BLaER1 treated with 17β-estradiol and CSF1 and Interleukin-3, amounts not matched to agents 10 nM and 100 nM (cell line): ENCODE results near the gene NKAIN4.

ENCODE experiments used
- H3K27ac ChIP-seq, 11 experiments: shearing (Covaris generic); formaldehyde crosslinking; 2 replicates each; pipeline ENCODE4 v1.8.1; 2022
- H3K27me3 ChIP-seq, 11 experiments: shearing (Covaris generic); formaldehyde crosslinking; 2 replicates each; pipeline ENCODE4 v1.8.1; 2022
- H3K36me3 ChIP-seq, 11 experiments: shearing (Covaris generic); formaldehyde crosslinking; 2 replicates each; pipeline ENCODE4 v1.8.1; 2022
- H3K4me1 ChIP-seq, 10 experiments: shearing (Covaris generic); formaldehyde crosslinking; 2 replicates each; pipeline ENCODE4 v1.8.1; 2022
- H3K4me2 ChIP-seq, 11 experiments: shearing (Covaris generic); formaldehyde crosslinking; 2 replicates each; pipeline ENCODE4 v1.8.1; 2022
- H3K4me3 ChIP-seq, 10 experiments: shearing (Covaris generic); formaldehyde crosslinking; 2 replicates each; pipeline ENCODE4 v1.8.1; 2022
- H3K9ac ChIP-seq, 11 experiments: shearing (Covaris generic); formaldehyde crosslinking; 2 replicates each; pipeline ENCODE4 v1.8.1; 2022
- H3K9me3 ChIP-seq, 11 experiments: shearing (Covaris generic); formaldehyde crosslinking; replicated peaks in 1 of 11; 2 replicates each; pipeline ENCODE4 v1.8.1; 2022
- H4K20me1 ChIP-seq, 11 experiments: shearing (Covaris generic); formaldehyde crosslinking; 2 replicates each; pipeline ENCODE4 v1.8.1; 2022
- Cebpa-rat ChIP-seq, 11 experiments: shearing (Covaris generic); IDR thresholded peaks; 2 replicates each; pipeline ENCODE4 v1.8.1; 2022

The NKAIN4 gene

GRCh38 chr20:63295422-63295821 is 41.2 kb upstream of the NKAIN4 start:
- H3K4me3 ChIP-seq: no peak overlapping the region
- H3K27ac ChIP-seq: no peak overlapping the region
- H3K9me3 ChIP-seq: peaks cover 0 to 4% (median 0%) of the 10 kb centered on the region in 11 experiments; a peak in 1 of 22 replicates
- H3K9ac ChIP-seq: no peak overlapping the region
- H3K4me1 ChIP-seq: peaks cover 0 to 63% (median 56%) of the 10 kb centered on the region in 10 experiments; a peak in 18 of 20 replicates
- H3K36me3 ChIP-seq: no peaks in the 10 kb centered on the region
- H3K27me3 ChIP-seq: peaks cover 22 to 35% (median 31%) of the 10 kb centered on the region in 11 experiments
- peak overlapping the region in 7 of 11 experiments; percentile 13 to 64 (median 48); a peak in 14 of 22 replicates for H3K4me2 ChIP-seq
- peaks cover 8 to 55% (median 21%) of the 10 kb centered on the region in 11 experiments; a peak in 21 of 22 replicates for H4K20me1 ChIP-seq
- no peak for TF ChIP-seq Cebpa-rat (IDR thresholded peaks at IDR 0.05)

- Histone ChIP-seq H3K4me3 (no peak overlapping the region), H4K20me1 (peaks cover 12 to 59% (median 25%) of the 10 kb centered on the region in 11 experiments; a peak in 21 of 22 replicates), H3K27ac (no peak overlapping the region), H3K4me2 (peak overlapping the region in 6 of 11 experiments; percentile 13 to 64 (median 50); a peak in 10 of 22 replicates), H3K36me3 (peaks cover 0 to 3% (median 0%) of the 10 kb centered on the region in 11 experiments; a peak in 1 of 22 replicates), H3K9ac (no peak overlapping the region), H3K4me1 (peaks cover 0 to 67% (median 58%) of the 10 kb centered on the region in 10 experiments; a peak in 18 of 20 replicates), H3K27me3 (peaks cover 22 to 35% (median 31%) of the 10 kb centered on the region in 11 experiments), H3K9me3 (peaks cover 0 to 4% (median 0%) of the 10 kb centered on the region in 11 experiments; a peak in 1 of 22 replicates)
- TF ChIP-seq Cebpa-rat (IDR thresholded peaks at IDR 0.05): no peak
Observed at GRCh38 chr20:63295018-63295417, 40.8 kb upstream of the NKAIN4 start.

GRCh38 chr20:63294536-63294900 is 40.3 kb upstream of the NKAIN4 start:
- Histone ChIP-seq H3K9ac (no peak overlapping the region), H3K9me3 (peaks cover 0 to 4% (median 0%) of the 10 kb centered on the region in 11 experiments; a peak in 1 of 22 replicates), H3K4me3 (no peak overlapping the region), H3K4me2 (peak overlapping the region in 1 of 11 experiments; percentile 52; a peak in 2 of 22 replicates), H3K4me1 (peaks cover 0 to 71% (median 60%) of the 10 kb centered on the region in 10 experiments; a peak in 18 of 20 replicates), H3K27ac (no peak overlapping the region), H3K27me3 (peaks cover 22 to 35% (median 31%) of the 10 kb centered on the region in 11 experiments), H3K36me3 (peaks cover under 1 to 8% (median 2%) of the 10 kb centered on the region in 11 experiments; a peak in 13 of 22 replicates), H4K20me1 (peaks cover 17 to 64% (median 30%) of the 10 kb centered on the region in 11 experiments; a peak in 21 of 22 replicates)
- no peak for TF ChIP-seq Cebpa-rat (IDR thresholded peaks at IDR 0.05)

- Histone ChIP-seq H3K36me3 (peaks cover 5 to 13% (median 7%) of the 10 kb centered on the region in 11 experiments; a peak in 20 of 22 replicates), H3K27ac (no peak overlapping the region), H3K9me3 (peaks cover 0 to 3% (median 0%) of the 10 kb centered on the region in 11 experiments; a peak in 1 of 22 replicates), H3K4me3 (no peak overlapping the region), H3K4me2 (peak overlapping the region in 1 of 11 experiments; percentile 30; a peak in 1 of 22 replicates), H3K4me1 (peaks cover 0 to 76% (median 62%) of the 10 kb centered on the region in 10 experiments; a peak in 18 of 20 replicates), H4K20me1 (peaks cover 22 to 69% (median 35%) of the 10 kb centered on the region in 11 experiments; a peak in 21 of 22 replicates), H3K9ac (no peak overlapping the region), H3K27me3 (peaks cover 22 to 35% (median 31%) of the 10 kb centered on the region in 11 experiments)
- no peak for TF ChIP-seq Cebpa-rat (IDR thresholded peaks at IDR 0.05)
Observed at GRCh38 chr20:63293871-63294535, 39.7 kb upstream of the NKAIN4 start.

GRCh38 chr20:63293456-63293855 is 39.2 kb upstream of the NKAIN4 start:
- peak overlapping the region in 5 of 11 experiments; percentile 6 to 38 (median 12); a peak in 5 of 22 replicates for H3K4me2 ChIP-seq
- peaks cover 22 to 35% (median 31%) of the 10 kb centered on the region in 11 experiments for H3K27me3 ChIP-seq
- H3K36me3 ChIP-seq: peaks cover 10 to 19% (median 12%) of the 10 kb centered on the region in 11 experiments; a peak in 21 of 22 replicates

GRCh38 chr20:63292904-63293303 is 38.6 kb upstream of the NKAIN4 start, which contains the start of gene COL20A1:
COL20A1 (plus strand) TSS chr20:63293186; CDS start chr20:63295108, 1,922 bp downstream.
- Histone ChIP-seq H3K4me2 (peak within 1 kb of the TSS in 8 of 11 experiments; percentile 6 to 53 (median 38); a peak in 12 of 22 replicates), H3K9ac (no peak within 1 kb of the TSS; a peak in 2 of 22 replicates)
- no peak for TF ChIP-seq Cebpa-rat (IDR thresholded peaks at IDR 0.05)

More at GRCh38 chr20:63293456-63293855, 39.2 kb upstream of the NKAIN4 start:
- Histone ChIP-seq H3K9me3 (no peaks in the 10 kb centered on the region), H3K4me3 (no peak overlapping the region), H3K9ac (no peak overlapping the region; a peak in 1 of 22 replicates), H3K27ac (no peak overlapping the region), H3K4me1 (peaks cover 0 to 81% (median 66%) of the 10 kb centered on the region in 10 experiments; a peak in 18 of 20 replicates), H4K20me1 (peaks cover 27 to 75% (median 40%) of the 10 kb centered on the region in 11 experiments; a peak in 21 of 22 replicates)
- TF ChIP-seq Cebpa-rat (IDR thresholded peaks at IDR 0.05): no peak

GRCh38 chr20:63292292-63292701 is 38.0 kb upstream of the NKAIN4 start:
- Histone ChIP-seq H3K4me3 (no peak overlapping the region), H3K27ac (peak overlapping the region in 1 of 11 experiments; percentile 61; a peak in 1 of 22 replicates), H3K9me3 (no peaks in the 10 kb centered on the region), H3K36me3 (peaks cover 18 to 30% (median 24%) of the 10 kb centered on the region in 11 experiments; a peak in 21 of 22 replicates), H3K4me2 (peak overlapping the region in 8 of 11 experiments; percentile 6 to 53 (median 38); a peak in 10 of 22 replicates), H3K27me3 (peaks cover 22 to 32% (median 31%) of the 10 kb centered on the region in 11 experiments), H4K20me1 (peaks cover 28 to 84% (median 44%) of the 10 kb centered on the region in 11 experiments; a peak in 21 of 22 replicates), H3K4me1 (peaks cover 0 to 87% (median 70%) of the 10 kb centered on the region in 10 experiments; a peak in 18 of 20 replicates), H3K9ac (no peak overlapping the region; a peak in 1 of 22 replicates)
- TF ChIP-seq Cebpa-rat (IDR thresholded peaks at IDR 0.05): no peak

More at GRCh38 chr20:63292904-63293303, 38.6 kb upstream of the NKAIN4 start, which contains the start of gene COL20A1:
- Histone ChIP-seq H3K9me3 (no peaks in the 10 kb centered on the region), H3K27me3 (peaks cover 22 to 35% (median 31%) of the 10 kb centered on the region in 11 experiments), H3K27ac (peak within 1 kb of the TSS in 1 of 11 experiments; percentile 61; a peak in 1 of 22 replicates), H4K20me1 (peaks cover 28 to 80% (median 44%) of the 10 kb centered on the region in 11 experiments; a peak in 21 of 22 replicates), H3K36me3 (peaks cover 15 to 24% (median 18%) of the 10 kb centered on the region in 11 experiments; a peak in 21 of 22 replicates), H3K4me1 (peaks cover 0 to 87% (median 71%) of the 10 kb centered on the region in 10 experiments; a peak in 18 of 20 replicates), H3K4me3 (no peak within 1 kb of the TSS)

GRCh38 chr20:63291811-63292210 is 37.5 kb upstream of the NKAIN4 start:
- Histone ChIP-seq H3K4me1 (peaks cover 0 to 87% (median 70%) of the 10 kb centered on the region in 10 experiments; a peak in 18 of 20 replicates), H3K9ac (no peak overlapping the region), H3K27ac (peak overlapping the region in 1 of 11 experiments; percentile 61; a peak in 1 of 22 replicates), H3K27me3 (peaks cover 22 to 28% (median 27%) of the 10 kb centered on the region in 11 experiments), H3K36me3 (peaks cover 20 to 35% (median 29%) of the 10 kb centered on the region in 11 experiments; a peak in 21 of 22 replicates), H3K4me3 (no peak overlapping the region), H3K9me3 (no peaks in the 10 kb centered on the region), H3K4me2 (peak overlapping the region in 8 of 11 experiments; percentile 6 to 53 (median 38); a peak in 9 of 22 replicates), H4K20me1 (peaks cover 28 to 85% (median 44%) of the 10 kb centered on the region in 11 experiments; a peak in 21 of 22 replicates)
- TF ChIP-seq Cebpa-rat (IDR thresholded peaks at IDR 0.05): no peak
